ENCODE data around the gene TUBB1.

GRCh38 chr20:59000326-59000725 is 18.9 kb upstream of the TUBB1 start:
- no peak for TF ChIP-seq POLR2AphosphoS5 (IDR thresholded peaks at IDR 0.05; ENCODE audit: borderline replicate concordance, low read depth, low read length)
- no peak for TF ChIP-seq EZH2 (IDR thresholded peaks at IDR 0.05)
- TF ChIP-seq FOXP2 (optimal IDR thresholded peaks at IDR 0.05; ENCODE audit: control extremely low read depth, extremely low read length, insufficient read depth), result no peak
